Measurements from ENCODE around the gene AGAP1. TPM values are rescaled to one million over a fixed set of nuclear protein-coding genes. Genes with fewer than 3 reads are reported as not detected.

The AGAP1 gene
- total and polyA plus RNA-seq, 9 donors, result 5.7 to 32.2 (median 20.2) TPM

- TF ChIP-seq CTCF (IDR thresholded peaks at IDR 0.05) (no peak), POLR2A (IDR thresholded peaks at IDR 0.05) (no peak), EP300 (IDR thresholded peaks at IDR 0.05) (no peak)
- intact Hi-C loops (cut with DNase I), result no loop called here
- Histone ChIP-seq H3K36me3 (no peaks in the 10 kb centered on the region), H3K4me1 (ENCODE audit: insufficient read depth) (no peaks in the 10 kb centered on the region), H3K9me3 (no peaks in the 10 kb centered on the region), H3K4me3 (no peak overlapping the region), H3K27ac (no peak overlapping the region), H3K27me3 (no peaks in the 10 kb centered on the region)
- WGBS, 3 donors, result 79 to 94% (median 86%) methylated on average over 4 of the region's 4 CpGs
- no peak for DNase-seq
Measured at GRCh38 chr2:235689427-235689853, 195.6 kb downstream of the AGAP1 start.

DNA sequence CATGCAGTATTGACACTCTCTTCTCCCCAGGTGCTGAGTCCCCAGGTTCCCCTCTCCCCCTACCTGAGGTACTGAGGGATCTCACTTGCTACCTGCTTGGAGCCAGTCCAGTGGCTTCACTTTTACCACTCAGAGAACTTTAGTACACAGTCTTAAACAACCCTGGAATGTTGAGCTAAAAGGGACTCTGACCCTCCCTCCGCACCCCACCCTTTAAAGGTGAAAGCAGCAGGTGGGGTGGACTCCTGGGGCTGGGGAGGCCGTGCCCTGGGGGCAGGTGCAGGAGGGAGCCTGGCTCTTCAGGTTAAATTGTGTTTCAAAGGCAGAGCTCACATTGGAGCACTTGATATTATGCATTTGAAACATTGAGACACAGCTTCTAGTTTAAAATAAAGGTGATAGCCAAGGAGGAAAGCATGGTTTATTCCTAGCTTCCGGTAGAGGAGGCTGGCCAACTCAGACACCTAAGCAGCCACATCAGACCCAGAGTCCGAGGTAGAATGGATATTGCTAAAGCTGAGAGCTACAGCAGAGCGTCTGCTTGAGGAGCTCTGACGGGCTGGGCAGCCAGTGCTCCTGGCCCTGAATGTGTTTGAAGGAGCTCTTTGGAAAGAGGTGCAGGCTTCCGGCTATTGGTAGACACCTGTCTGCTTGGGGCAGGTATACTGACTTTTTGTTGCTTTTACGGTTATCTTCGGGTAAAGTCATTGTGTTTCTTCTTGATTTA, 196.4 kb downstream of the AGAP1 start:
- Histone ChIP-seq H3K27me3 (no peaks in the 10 kb centered on the region), H3K4me1 (ENCODE audit: insufficient read depth) (no peaks in the 10 kb centered on the region), H3K36me3 (no peaks in the 10 kb centered on the region), H3K9me3 (no peaks in the 10 kb centered on the region), H3K4me3 (no peak overlapping the region), H3K27ac (no peak overlapping the region)
- TF ChIP-seq EP300 (IDR thresholded peaks at IDR 0.05) (no peak), POLR2A (IDR thresholded peaks at IDR 0.05) (no peak), CTCF (IDR thresholded peaks at IDR 0.05) (no peak)
- 90 to 93% (median 91%) methylated on average over 9 of the region's 9 CpGs for WGBS, 3 donors
- intact Hi-C loops (cut with DNase I), result no loop called here
- DNase-seq, result no peak

DNA sequence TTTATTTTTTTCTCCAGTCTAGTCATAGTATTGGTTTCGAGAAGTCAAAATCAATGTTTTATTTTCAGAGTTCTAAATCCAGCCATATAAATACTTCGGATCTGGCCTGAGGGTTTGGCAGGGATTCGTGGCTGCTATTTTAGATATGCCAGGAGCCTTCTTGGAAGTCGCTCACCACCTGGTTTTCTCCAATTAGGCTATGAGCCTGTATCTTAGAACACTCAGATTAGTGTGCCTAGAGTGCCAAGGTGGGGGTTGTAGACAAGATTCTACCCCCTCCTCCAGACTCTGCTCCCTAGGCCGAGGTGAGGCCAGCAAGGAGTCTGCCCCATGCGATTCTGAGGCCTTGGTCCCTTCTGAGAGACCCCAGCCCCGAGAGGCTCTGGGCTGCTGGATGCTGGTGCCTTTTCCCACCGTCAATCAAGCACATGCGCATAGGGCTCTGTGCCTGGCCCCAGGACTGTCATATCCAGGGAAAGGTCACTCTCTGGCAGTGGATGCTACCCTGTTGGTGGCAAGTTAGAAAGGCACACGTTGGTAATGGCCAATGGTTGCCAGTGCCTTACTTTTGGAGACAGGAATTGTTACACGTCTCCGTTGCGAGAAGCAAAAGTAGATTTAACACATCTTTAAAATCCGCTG, 197.1 kb downstream of the AGAP1 start:
- intact Hi-C loops (cut with DNase I), result no loop called here
- Histone ChIP-seq H3K4me3 (no peak overlapping the region), H3K36me3 (no peaks in the 10 kb centered on the region), H3K27ac (no peak overlapping the region), H3K27me3 (no peaks in the 10 kb centered on the region), H3K4me1 (ENCODE audit: insufficient read depth) (no peaks in the 10 kb centered on the region), H3K9me3 (no peaks in the 10 kb centered on the region)
- no peak for DNase-seq
- WGBS, 3 donors, result 83 to 89% (median 83%) methylated on average over 14 of the region's 14 CpGs
- no peak for TF ChIP-seq POLR2A (IDR thresholded peaks at IDR 0.05)

- Histone ChIP-seq H3K27ac (no peak overlapping the region), H3K4me3 (no peak overlapping the region), H3K27me3 (no peaks in the 10 kb centered on the region), H3K36me3 (no peaks in the 10 kb centered on the region), H3K4me1 (ENCODE audit: insufficient read depth) (no peaks in the 10 kb centered on the region), H3K9me3 (no peaks in the 10 kb centered on the region)
- DNase-seq, result no peak
- WGBS, 3 donors, result 93 to 94% (median 93%) methylated on average over 10 of the region's 10 CpGs
- TF ChIP-seq POLR2A (IDR thresholded peaks at IDR 0.05) (no peak), EP300 (IDR thresholded peaks at IDR 0.05) (no peak), CTCF (IDR thresholded peaks at IDR 0.05) (no peak)
- intact Hi-C loops (cut with DNase I), result no loop called here
Measured at GRCh38 chr2:235692076-235692475, 198.2 kb downstream of the AGAP1 start.

DNA sequence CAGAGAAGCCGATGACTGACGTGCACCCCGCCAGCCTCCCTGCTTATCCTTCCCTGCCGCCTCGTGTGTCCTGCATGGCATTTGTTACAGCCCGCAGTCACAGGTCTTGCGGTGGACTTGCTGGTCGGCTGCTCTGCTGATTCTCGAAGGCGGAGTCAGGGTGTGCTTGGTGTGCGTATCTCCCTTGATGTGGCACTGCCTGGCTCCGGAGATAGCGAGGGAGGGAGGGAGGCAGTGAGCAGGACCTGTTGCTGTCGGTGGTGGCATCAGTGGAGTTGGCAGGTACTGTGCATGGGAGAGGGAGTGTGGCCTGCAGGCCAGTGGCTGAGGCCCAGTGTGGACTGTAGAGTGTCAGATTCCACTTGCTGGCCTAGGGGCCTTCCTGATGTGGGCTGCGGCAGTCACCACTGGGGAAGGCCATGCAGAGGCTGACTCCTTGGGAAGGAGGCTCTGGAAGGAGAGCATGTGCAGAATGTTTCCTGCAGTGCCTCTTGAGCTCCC, 198.9 kb downstream of the AGAP1 start:
- no peak overlapping the region for H3K4me3 ChIP-seq
- no peak for TF ChIP-seq POLR2A (IDR thresholded peaks at IDR 0.05)
- TF ChIP-seq CTCF (IDR thresholded peaks at IDR 0.05), result no peak
- TF ChIP-seq EP300 (IDR thresholded peaks at IDR 0.05), result no peak
- WGBS, 3 donors, result 92 to 95% (median 93%) methylated on average over 15 of the region's 15 CpGs
- no peaks in the 10 kb centered on the region for H3K36me3 ChIP-seq
- no peaks in the 10 kb centered on the region for H3K27me3 ChIP-seq
- H3K9me3 ChIP-seq, result no peaks in the 10 kb centered on the region
- intact Hi-C loops (cut with DNase I), result no loop called here
- H3K4me1 ChIP-seq (ENCODE audit: insufficient read depth), result no peaks in the 10 kb centered on the region
- no peak overlapping the region for H3K27ac ChIP-seq
- DNase-seq, result no peak
